Adrenal gland (tissue), 5 donors: ENCODE data around the gene TWNK.

Experiments
- CTCF ChIP-seq, 6 experiments: fragments of 450-650 bp in 4 of 6; fragments of 200-600 bp in 2 of 6; sonication (generic) in 1 of 6; IDR thresholded peaks; 1 replicate in 5 of 6; 2 replicates in 1 of 6; pipeline versions ENCODE4 v1.5.1 to v1.8.0; 2016 to 2021; ENCODE audit warnings: antibody characterized with exemption in 6 of 6, mild to moderate bottlenecking in 2 of 6, moderate library complexity in 1 of 6
- POLR2A ChIP-seq, 2 donors: fragments of 450-650 bp; IDR thresholded peaks; one replicate each; pipeline ENCODE4 v1.6.1; 2017; ENCODE audit warnings: antibody characterized with exemption in 2 of 2, mild to moderate bottlenecking in 2 of 2, moderate library complexity in 1 of 2
- donor health status: DM: no; HTN: no; CAD: no.

DNA sequence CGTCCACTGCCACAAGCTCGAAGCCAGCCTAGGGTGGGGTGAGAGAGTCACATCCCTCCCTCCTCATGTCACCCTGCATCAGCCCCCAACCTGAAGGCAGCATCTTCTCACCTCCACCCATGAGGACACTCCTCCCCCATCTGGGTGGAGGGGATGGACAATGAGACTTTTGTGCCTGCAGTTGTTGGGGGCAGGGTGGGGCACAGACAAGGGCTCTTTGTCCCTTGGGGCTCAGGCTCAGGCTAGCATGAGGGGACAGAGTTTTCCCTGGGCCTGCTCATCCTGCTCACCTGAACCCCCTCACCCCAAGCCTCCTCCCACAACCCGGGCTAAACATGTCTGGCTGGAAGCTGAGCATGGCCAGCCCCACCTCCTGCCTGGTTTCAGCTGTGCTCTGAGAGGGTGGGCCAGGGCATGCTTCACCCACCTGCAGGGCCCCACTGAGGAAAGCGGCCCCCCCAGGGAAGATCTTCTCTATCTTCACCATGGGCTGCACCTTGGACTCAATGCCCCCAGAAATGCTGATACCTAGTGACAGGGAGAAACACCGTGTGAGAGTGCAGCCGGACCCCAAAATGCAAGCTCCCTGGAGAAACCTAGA, 21.6 kb downstream of the TWNK start:
- TF ChIP-seq POLR2A (IDR thresholded peaks at IDR 0.05) (no peak), CTCF (IDR thresholded peaks at IDR 0.05) (no peak)
